ENCODE data around the gene EPB41L5. TPM values are rescaled to one million over a fixed set of nuclear protein-coding genes. Genes with fewer than 3 reads are reported as not detected.
A peak's percentile ranks its signal among the peaks of the same experiment; 100 is the strongest.

EPB41L5 gene
- total and polyA plus RNA-seq, 10 of the 15 experiments (the other 5 are each of a cell fraction or from before 2014, with no cell fraction given) = 2.1 to 20.4 (median 8.2) TPM

GRCh38 chr2:120005834-120006521, 6.9 kb upstream of the EPB41L5 start (continued):
- TF ChIP-seq RELB (IDR thresholded peaks at IDR 0.05; ENCODE audit: low read depth) (0 out of 2 replicates have a peak, but pooled peaks have one; percentile 51), JUNB (IDR thresholded peaks at IDR 0.05) (peak; percentile 34), ATF7 (IDR thresholded peaks at IDR 0.05; ENCODE audit: low read depth) (0 out of 2 replicates have a peak, but pooled peaks have one; percentile 11), RAD51 (IDR thresholded peaks at IDR 0.05) (peak; percentile 35; the same call in 1 of the 2 replicates), EED (IDR thresholded peaks at IDR 0.05; ENCODE audit: low read depth) (0 out of 2 replicates have a peak, but pooled peaks have one; percentile 48), ZBTB11 (CRISPR knock-in tag; IDR thresholded peaks at IDR 0.05) (no peak), BCL11A (IDR thresholded peaks at IDR 0.05; ENCODE audit: low read depth, low read length) (peak; percentile 34; the same call in 1 of the 2 replicates), MAX (IDR thresholded peaks at IDR 0.05; ENCODE audit: low read depth, low read length) (no peak)

Data from GM12878 (cell line).